K562 (cell line): Measurements from ENCODE around the gene CGB8. TPM values are rescaled to one million over a fixed set of nuclear protein-coding genes. Genes with fewer than 3 reads are reported as not detected.

Experiments used
- ATAC-seq: fragments of 200-7000 bp; cut with Tn5 transposase; 3 replicates; pipeline ENCODE4 v1.9.1; 2020; ENCODE audit warnings: moderate library complexity
- BruUV-seq: library from RNA; stranded (reverse); fragments of 400-500 nt; replicated peaks from 2 replicates; lab custom pipeline; 2021; lab: Mats Ljungman, UMichigan
- CTCF ChIA-PET: fragments of 300-600 bp; formaldehyde crosslinking; extraction: SDS; loops from one replicate; lab custom pipeline; 2021; ENCODE audit warnings: low intra/inter-chr PET ratio; lab: Yijun Ruan, JAX
- POLR2A ChIA-PET: fragments of 300-600, 350-650 bp; sonication (Branson Sonifier 250); formaldehyde crosslinking; extraction: SDS; loops from one replicate; lab custom pipeline; 2021; ENCODE audit warnings: antibody characterized with exemption, inconsistent platforms; lab: Yijun Ruan, JAX
- DNase-seq, 4 experiments: peaks; one replicate each; pipeline versions ENCODE4 v3.0.0 to v3.0.0-alpha.2; 2011 to 2018; ENCODE audit warnings: low spot score in 3 of 4, mixed read lengths in 3 of 4; ENCODE audit errors: extremely low read depth in 1 of 4
- FAIRE-seq: peaks from 2 replicates; lab custom pipeline; 2011; peaks lifted over from hg19 to GRCh38; lab: Jason Lieb, UNC
- H2AFZ ChIP-seq: 2 replicates; pipeline ENCODE4 v1.6.0; 2011; ENCODE audit warnings: low read depth, low read length, control low read depth, inconsistent platforms
- H3K27ac ChIP-seq: fragments of 200-600 bp; 3 replicates; pipeline ENCODE4 v1.8.0; 2011; ENCODE audit warnings: low read depth, mild to moderate bottlenecking, control low read depth, inconsistent platforms, low read length, moderate library complexity, mixed read lengths; ENCODE audit errors: extremely low read depth
- H3K27me3 ChIP-seq, 2 experiments: fragments of 300-600 bp in 1 of 2; 2 replicates in 1 of 2; 3 replicates in 1 of 2; pipeline versions ENCODE4 v1.6.0 to v1.8.0; 2011; ENCODE audit warnings: inconsistent platforms in 2 of 2, low read length in 2 of 2, mild to moderate bottlenecking in 1 of 2, mixed read lengths in 1 of 2, moderate library complexity in 1 of 2; ENCODE audit not compliant: control insufficient read depth in 2 of 2, insufficient read depth in 2 of 2
- H3K36me3 ChIP-seq: fragments of 300-600 bp; 3 replicates; pipeline ENCODE4 v1.8.0; 2011; ENCODE audit warnings: mild to moderate bottlenecking, low read length, inconsistent platforms; ENCODE audit not compliant: control insufficient read depth, insufficient read depth
- H3K4me1 ChIP-seq, 2 experiments: fragments of 200-600 bp in 1 of 2; replicated peaks in 1 of 2; 2 replicates in 1 of 2; 3 replicates in 1 of 2; pipeline versions ENCODE4 v1.5.1 to v1.8.0; 2011; ENCODE audit warnings: inconsistent platforms in 2 of 2, low read length in 2 of 2, mild to moderate bottlenecking in 1 of 2, mixed read lengths in 1 of 2, moderate library complexity in 1 of 2; ENCODE audit not compliant: control insufficient read depth in 2 of 2, insufficient read depth in 2 of 2
- H3K4me2 ChIP-seq: 2 replicates; pipeline ENCODE4 v1.6.1; 2011; ENCODE audit warnings: low read length, control low read depth, inconsistent platforms, mixed read lengths; ENCODE audit not compliant: insufficient read depth
- H3K4me3 ChIP-seq: fragments of 200-600 bp; sonication (generic), shearing (Covaris generic); 2 replicates; pipeline ENCODE4 v1.5.1; 2016; ENCODE audit warnings: control low read depth, inconsistent platforms
- H3K79me2 ChIP-seq: fragments of 200-600 bp; 3 replicates; pipeline ENCODE4 v1.8.0; 2011; ENCODE audit warnings: low read length, inconsistent platforms; ENCODE audit not compliant: control insufficient read depth, insufficient read depth
- H3K9ac ChIP-seq, 2 experiments: 2 replicates each; pipeline versions ENCODE4 v1.6.0 to v1.6.1; 2011; ENCODE audit warnings: low read depth in 2 of 2, low read length in 2 of 2, control low read depth in 1 of 2, inconsistent platforms in 1 of 2, mild to moderate bottlenecking in 1 of 2, mixed read lengths in 1 of 2; ENCODE audit not compliant: insufficient read depth in 1 of 2
- H3K9me1 ChIP-seq: one replicate; pipeline ENCODE4 v1.6.0; 2011; ENCODE audit warnings: inconsistent platforms, mild to moderate bottlenecking, low read length, moderate library complexity; ENCODE audit not compliant: control insufficient read depth, insufficient read depth
- H3K9me3 ChIP-seq: replicated peaks from 2 replicates; pipeline ENCODE4 v1.5.1; 2011; ENCODE audit warnings: low read depth, low read length, inconsistent platforms; ENCODE audit not compliant: control insufficient read depth, insufficient read depth
- H4K20me1 ChIP-seq: replicated peaks from 2 replicates; pipeline ENCODE4 v1.6.1; 2011; ENCODE audit warnings: low read length, inconsistent platforms, mixed read lengths; ENCODE audit not compliant: control insufficient read depth, insufficient read depth
- BRD4 ChIP-seq: fragments of 200-600 bp; sonication (generic); IDR thresholded peaks from 2 replicates; pipeline ENCODE4 v1.6.1; 2017; ENCODE audit warnings: inconsistent platforms
- CEBPG ChIP-seq, 3 experiments: fragments of 200-800 bp in 1 of 3; sonication (Bioruptor generic) in 1 of 3; sonication (generic) in 1 of 3; formaldehyde crosslinking in 1 of 3; IDR thresholded peaks in 2 of 3; conservative IDR thresholded peaks in 1 of 3; 2 replicates each; pipeline versions ENCODE4 v1.6.1 to v1.8.0; 2016 to 2022; ENCODE audit warnings: missing compliant biosample characterization in 2 of 3, missing genetic modification characterization in 2 of 3, mild to moderate bottlenecking in 1 of 3, missing genetic modification reagents in 1 of 3
- ELF1 ChIP-seq: fragments of 200-800 bp; sonication (Bioruptor generic); IDR thresholded peaks from 2 replicates; pipeline ENCODE4 v1.6.1; 2016; ENCODE audit warnings: missing genetic modification characterization, missing compliant biosample characterization
- HLTF ChIP-seq: fragments of 450-650 bp; IDR thresholded peaks from 2 replicates; pipeline ENCODE4 v1.6.1; 2016
- NFYB ChIP-seq: IDR thresholded peaks from 2 replicates; pipeline ENCODE4 v1.6.1; 2011; ENCODE audit warnings: mild to moderate bottlenecking, moderate library complexity; ENCODE audit not compliant: insufficient read length; ENCODE audit errors: extremely low read depth
- NR2C1 ChIP-seq, 2 experiments: fragments of 450-650 bp; IDR thresholded peaks; 2 replicates each; pipeline ENCODE4 v1.6.1; 2017; ENCODE audit warnings: mild to moderate bottlenecking in 2 of 2, antibody characterized with exemption in 1 of 2, inconsistent platforms in 1 of 2, missing compliant biosample characterization in 1 of 2, missing genetic modification characterization in 1 of 2
- POLR2H ChIP-seq: IDR thresholded peaks from 2 replicates; pipeline ENCODE4 v1.6.1; 2016; ENCODE audit warnings: missing genetic modification characterization, low read depth, mild to moderate bottlenecking, control low read depth, missing compliant biosample characterization, moderate library complexity
- RAD51 ChIP-seq: fragments of 450-650 bp; IDR thresholded peaks from 2 replicates; pipeline ENCODE4 v1.7.1; 2016; ENCODE audit warnings: low read depth, mild to moderate bottlenecking, borderline replicate concordance
- SRF ChIP-seq, 2 experiments: fragments of 250-450, 450-650 bp in 1 of 2; sonication (Bioruptor Pico) in 1 of 2; sonication (generic) in 1 of 2; formaldehyde crosslinking; IDR thresholded peaks; 2 replicates each; pipeline versions ENCODE4 v1.5.0 to v1.5.1; 2020 to 2022; ENCODE audit warnings: mild to moderate bottlenecking in 1 of 2, missing genetic modification reagents in 1 of 2
- ZNF431 ChIP-seq: sonication (generic); formaldehyde crosslinking; IDR thresholded peaks from 2 replicates; pipeline ENCODE4 v1.8.0; 2022; ENCODE audit warnings: mild to moderate bottlenecking, missing genetic modification reagents
- WGBS: fragments of 100-300 bp; shearing (Covaris generic); methylation state at CpG from one replicate; pipeline ENCODE4 v1.1.6; 2016; ENCODE audit warnings: low coverage, mixed read lengths; ENCODE audit not compliant: insufficient coverage; ENCODE audit errors: missing lambda C conversion rate; 5-methylcytosine and 5-hydroxymethylcytosine counted together
- in situ Hi-C: fragments of 300-500 bp; cut with MboI; formaldehyde crosslinking; loops from 4 replicates; pipeline ENCODE4 v1.15.0; 2018; ENCODE audit warnings: inconsistent platforms, mixed read lengths
- intact Hi-C: fragments of 100-400 bp; cut with micrococcal nuclease; formaldehyde crosslinking; loops from 2 replicates; pipeline ENCODE4 v1.14.2; 2022
- polyA plus RNA-seq, 8 experiments: library from polyadenylated mRNA; depleted of rRNA in 4 of 8; stranded (reverse) in 5 of 8; unstranded in 3 of 8; fragments of >200 nt; fragmentation: Nextera tagmentation in 2 of 8; fragmentation: Illumina TruSeq in 1 of 8; extraction: Ambion mirVana in 2 of 8; extraction: Trizol in 1 of 8; gene quantifications; 2 replicates each; pipeline versions ENCODE4 v1.2.1 to v1.2.3, GENCODE V29; 2011 to 2014; ENCODE audit warnings: inconsistent platforms in 1 of 8, missing spikeins in 1 of 8
- total RNA-seq, 7 experiments: library from RNA; depleted of rRNA in 6 of 7; stranded (reverse); fragments of >200 nt in 6 of 7; fragmentation: Illumina TruSeq in 2 of 7; extraction: Trizol in 2 of 7; gene quantifications; 2 replicates each; pipeline versions ENCODE4 v1.2.1 to v1.2.3, GENCODE V29; 2011 to 2021; ENCODE audit warnings: low replicate concordance in 1 of 7
- TF ChIP-seq, protein P1 (sequence below): fragments of 250-450 bp; sonication (Bioruptor Pico); IDR thresholded peaks from 2 replicates; pipeline ENCODE4 v1.8.0; 2021; ENCODE audit warnings: borderline replicate concordance, mild to moderate bottlenecking, moderate library complexity; ENCODE audit not compliant: poor library complexity, severe bottlenecking
- TF ChIP-seq, protein P2 (sequence below): IDR thresholded peaks from 2 replicates; pipeline ENCODE4 v1.6.1; 2014; ENCODE audit warnings: antibody characterized with exemption
- TF ChIP-seq, protein P3 (sequence below), 2 experiments: fragments of 450-650 bp in 1 of 2; sonication (generic) in 1 of 2; formaldehyde crosslinking; conservative IDR thresholded peaks; 2 replicates each; pipeline versions ENCODE4 v1.4.0 to v1.8.1; 2020 to 2022; ENCODE audit warnings: mild to moderate bottlenecking in 1 of 2, missing genetic modification reagents in 1 of 2

The CGB8 gene
- total and polyA plus RNA-seq, 9 of the 15 experiments (the other 6 are each of a cell fraction or from before 2014, with no cell fraction given): not detected

DNA sequence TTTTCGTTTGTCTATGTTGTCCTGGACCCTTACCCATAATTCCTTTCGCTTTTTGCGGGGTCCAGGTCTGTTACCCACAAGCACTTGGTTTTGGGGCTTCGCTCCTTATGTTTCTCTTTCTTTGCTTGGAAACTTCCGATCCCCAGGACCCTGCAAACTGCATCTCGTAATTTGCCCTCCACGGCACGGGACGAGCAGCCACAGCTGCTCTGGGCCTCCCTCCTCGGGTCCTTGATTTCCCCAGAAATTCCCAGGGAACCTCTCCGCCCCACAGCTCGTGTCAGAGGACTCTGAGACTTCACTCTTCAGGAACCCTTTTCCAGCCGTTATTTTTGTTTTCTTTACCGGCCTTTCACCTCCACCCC lies 36.9 kb upstream of the CGB8 start (continued):
- TF ChIP-seq ZNF431 (CRISPR knock-in tag) (no peak), NR2C1 (IDR thresholded peaks at IDR 0.05) (0 out of 2 replicates have a peak, but pooled peaks have one; percentile 7), NR2C1 (tag; IDR thresholded peaks at IDR 0.05) (no peak), BRD4 (0 out of 2 replicates have a peak, but pooled peaks have one; percentile 4), ELF1 (tag) (no peak), NFYB (no peak)
- TF ChIP-seq, protein P1, sequence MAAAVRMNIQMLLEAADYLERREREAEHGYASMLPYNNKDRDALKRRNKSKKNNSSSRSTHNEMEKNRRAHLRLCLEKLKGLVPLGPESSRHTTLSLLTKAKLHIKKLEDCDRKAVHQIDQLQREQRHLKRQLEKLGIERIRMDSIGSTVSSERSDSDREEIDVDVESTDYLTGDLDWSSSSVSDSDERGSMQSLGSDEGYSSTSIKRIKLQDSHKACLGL (CRISPR knock-in tag): no peak

DNA sequence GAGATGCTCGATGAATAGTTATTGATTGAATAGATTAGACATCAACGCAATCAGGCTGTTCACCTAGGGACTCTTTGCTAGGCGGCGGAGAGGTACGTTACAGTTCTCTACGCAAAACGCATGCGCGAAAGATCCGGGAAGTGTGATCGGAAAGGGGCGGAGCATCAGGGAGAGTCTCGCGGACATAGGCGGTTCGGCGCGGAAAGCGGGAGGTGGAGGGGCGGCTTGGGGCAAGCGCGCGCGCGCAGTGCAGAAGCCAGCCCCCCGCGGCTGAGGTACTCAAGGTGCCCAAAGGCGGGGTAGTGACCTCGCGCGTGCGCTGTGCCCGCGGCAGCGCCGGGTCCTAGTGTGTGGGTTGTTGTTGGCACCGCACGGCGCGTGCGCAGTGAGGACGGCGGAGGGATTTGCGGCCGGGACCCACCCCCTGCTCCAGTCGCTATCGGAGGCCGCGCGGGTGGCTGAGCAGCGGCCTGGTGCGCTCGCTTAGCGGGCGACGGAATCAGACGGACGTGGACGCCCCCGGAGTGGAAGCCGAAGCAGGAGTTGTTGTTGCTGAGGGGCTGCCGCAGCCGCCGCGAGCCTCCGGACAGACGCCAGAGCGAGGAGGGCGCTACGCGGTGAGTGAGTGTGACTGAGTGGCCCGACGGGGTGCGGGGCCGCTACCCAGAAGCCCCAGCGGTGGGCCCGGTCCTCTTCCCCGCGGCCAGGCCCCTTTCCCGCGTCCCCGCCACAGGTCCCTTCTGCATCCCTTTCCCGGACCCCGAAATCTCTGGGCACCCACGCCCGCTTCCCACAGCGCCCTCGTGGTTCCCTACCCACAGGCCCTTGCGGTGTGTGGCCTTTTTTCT lies 36.3 kb upstream of the CGB8 start, which contains the start of gene SNRNP70:
Gene SNRNP70 (plus strand): TSS at position 432 of the 848 bp plus-strand sequence. CDS start 964 bp downstream, outside the sequence.
- ATAC-seq (peak; percentile 96), DNase-seq (peak; percentile 99), FAIRE-seq (peak; percentile 96)
- Histone ChIP-seq H3K4me1 (peaks cover 13 to 43% of the 10 kb centered on the region in 2 experiments; a peak in 4 of 5 replicates), H3K9me3 (no peaks in the 10 kb centered on the region), H3K36me3 (peaks cover 34% of the 10 kb centered on the region), H3K9ac (peak within 1 kb of the TSS; percentile 94 to 98), H2AFZ (peak within 1 kb of the TSS; percentile 95), H3K4me2 (peak within 1 kb of the TSS; percentile 92), H3K79me2 (peaks cover 51% of the 10 kb centered on the region), H4K20me1 (peaks cover 26% of the 10 kb centered on the region), H3K27ac (peak within 1 kb of the TSS; percentile 94), H3K9me1 (no peaks in the 10 kb centered on the region), H3K27me3 (no peaks in the 10 kb centered on the region), H3K4me3 (peak within 1 kb of the TSS; percentile 77)
- 1% methylated on average over 76 of the region's 89 CpGs for WGBS
- in situ Hi-C loops (no loop called here), intact Hi-C loops (no loop called here)
- ChIA-PET CTCF (interaction anchor here (0.6 kb wide), 1 partner anchor 74 kb away, joined by 3 read pairs; no protein-coding TSS in a partner anchor), POLR2A (interaction anchor here (0.6 to 2.1 kb wide), 2 partner anchors 10 to 25 kb away, joined by 3 to 6 read pairs; no protein-coding TSS in a partner anchor)
- no TSS peak for BruUV-seq
- TF ChIP-seq, protein P2, sequence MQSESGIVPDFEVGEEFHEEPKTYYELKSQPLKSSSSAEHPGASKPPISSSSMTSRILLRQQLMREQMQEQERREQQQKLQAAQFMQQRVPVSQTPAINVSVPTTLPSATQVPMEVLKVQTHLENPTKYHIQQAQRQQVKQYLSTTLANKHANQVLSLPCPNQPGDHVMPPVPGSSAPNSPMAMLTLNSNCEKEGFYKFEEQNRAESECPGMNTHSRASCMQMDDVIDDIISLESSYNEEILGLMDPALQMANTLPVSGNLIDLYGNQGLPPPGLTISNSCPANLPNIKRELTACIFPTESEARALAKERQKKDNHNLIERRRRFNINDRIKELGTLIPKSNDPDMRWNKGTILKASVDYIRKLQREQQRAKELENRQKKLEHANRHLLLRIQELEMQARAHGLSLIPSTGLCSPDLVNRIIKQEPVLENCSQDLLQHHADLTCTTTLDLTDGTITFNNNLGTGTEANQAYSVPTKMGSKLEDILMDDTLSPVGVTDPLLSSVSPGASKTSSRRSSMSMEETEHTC: 0 out of 2 replicates have a peak, but pooled peaks have one; percentile 22
- TF ChIP-seq POLR2H (tag) (peak; percentile 91), HLTF (peak; percentile 67; the same call in 1 of the 2 replicates), SRF (CRISPR knock-in tag; IDR thresholded peaks at IDR 0.05) (peak in 1 of 2 experiments; percentile 74; a peak in 2 of 4 replicates), CEBPG (CRISPR knock-in tag; IDR thresholded peaks at IDR 0.05) (no peak), CEBPG (tag; conservative IDR thresholded peaks at IDR 0.05 in 1 of 2, IDR thresholded peaks at IDR 0.05 in 1 of 2) (no peak), ELF1 (tag) (peak; percentile 84), RAD51 (no peak)
- TF ChIP-seq, protein P3, sequence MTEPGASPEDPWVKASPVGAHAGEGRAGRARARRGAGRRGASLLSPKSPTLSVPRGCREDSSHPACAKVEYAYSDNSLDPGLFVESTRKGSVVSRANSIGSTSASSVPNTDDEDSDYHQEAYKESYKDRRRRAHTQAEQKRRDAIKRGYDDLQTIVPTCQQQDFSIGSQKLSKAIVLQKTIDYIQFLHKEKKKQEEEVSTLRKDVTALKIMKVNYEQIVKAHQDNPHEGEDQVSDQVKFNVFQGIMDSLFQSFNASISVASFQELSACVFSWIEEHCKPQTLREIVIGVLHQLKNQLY (CRISPR knock-in tag; conservative IDR thresholded peaks at IDR 0.05): 0 out of 4 replicates have a peak, but pooled peaks of 1 of the 2 experiments have one; percentile 68
